ENCODE data around the gene RNLS.
"Not testable (repeated sequence)": the region's sequence is repeated elsewhere in the genome, so short reads cannot be mapped to it uniquely, and the experiment has no call there.

The RNLS gene

GRCh38 chr10:88521791-88522190, 61.3 kb downstream of the RNLS start:
- no peak for DNase-seq

DNA sequence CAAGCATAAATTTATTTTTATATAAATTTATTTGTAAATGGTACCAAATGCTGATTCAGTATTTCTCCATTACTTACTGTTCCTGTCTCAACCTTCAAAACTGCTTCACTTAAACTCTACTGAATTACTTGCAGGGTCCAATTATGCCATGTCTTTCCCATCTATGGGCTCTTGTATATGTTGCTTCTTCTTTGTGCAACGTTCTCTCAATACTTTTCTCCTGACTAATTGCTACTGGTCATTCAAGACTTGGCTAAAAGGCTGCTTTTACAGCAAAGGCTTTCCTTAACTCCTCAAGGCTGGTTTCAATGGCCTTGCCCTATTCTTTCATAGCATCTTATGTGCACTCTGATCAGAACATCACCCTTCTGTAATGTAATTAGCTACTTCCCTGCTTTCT, 67.9 kb downstream of the RNLS start:
- no peak for DNase-seq

DNA sequence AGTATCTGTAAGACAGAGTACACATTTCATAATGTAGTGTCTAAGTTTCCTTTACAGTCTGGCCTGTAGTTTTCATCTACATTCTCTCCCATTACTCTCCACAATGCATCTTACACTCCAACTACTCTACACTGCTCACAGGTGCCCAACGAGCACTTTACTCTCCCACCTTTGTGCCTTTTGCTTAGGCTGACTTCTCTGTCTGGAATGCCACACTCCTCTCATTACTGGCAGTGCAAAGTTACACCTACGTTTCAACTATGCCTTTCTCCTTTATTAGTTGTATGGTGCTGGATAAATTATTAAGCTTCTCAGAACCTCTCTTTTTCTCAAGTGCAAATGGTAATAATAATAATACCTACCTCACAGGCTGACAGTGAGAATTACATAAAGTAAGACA, 70.5 kb downstream of the RNLS start:
- DNase-seq: no peak

- no peak for DNase-seq
Observed at GRCh38 chr10:88508796-88509195, 74.3 kb downstream of the RNLS start.

- no peak for DNase-seq
Observed at GRCh38 chr10:88507826-88508453, 75.2 kb downstream of the RNLS start.

DNA sequence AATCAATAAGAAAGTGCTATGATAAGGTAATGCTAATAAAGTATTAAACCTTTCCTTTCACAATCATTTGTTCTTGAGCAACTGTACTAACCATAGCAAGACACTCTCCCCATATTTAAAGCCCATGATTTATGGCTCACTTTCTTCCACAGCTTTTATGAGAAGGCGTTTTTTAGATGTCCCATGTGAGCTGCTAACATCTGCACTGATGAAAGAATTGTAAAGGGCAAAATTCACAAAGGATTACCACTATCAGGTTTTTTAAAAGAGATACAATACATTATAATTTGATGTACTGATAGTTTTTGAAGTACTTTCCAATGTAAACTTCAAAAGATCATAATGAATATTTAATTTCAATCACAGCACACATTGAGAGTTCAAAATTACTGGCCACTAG, 75.7 kb downstream of the RNLS start:
- DNase-seq: no peak

DNA sequence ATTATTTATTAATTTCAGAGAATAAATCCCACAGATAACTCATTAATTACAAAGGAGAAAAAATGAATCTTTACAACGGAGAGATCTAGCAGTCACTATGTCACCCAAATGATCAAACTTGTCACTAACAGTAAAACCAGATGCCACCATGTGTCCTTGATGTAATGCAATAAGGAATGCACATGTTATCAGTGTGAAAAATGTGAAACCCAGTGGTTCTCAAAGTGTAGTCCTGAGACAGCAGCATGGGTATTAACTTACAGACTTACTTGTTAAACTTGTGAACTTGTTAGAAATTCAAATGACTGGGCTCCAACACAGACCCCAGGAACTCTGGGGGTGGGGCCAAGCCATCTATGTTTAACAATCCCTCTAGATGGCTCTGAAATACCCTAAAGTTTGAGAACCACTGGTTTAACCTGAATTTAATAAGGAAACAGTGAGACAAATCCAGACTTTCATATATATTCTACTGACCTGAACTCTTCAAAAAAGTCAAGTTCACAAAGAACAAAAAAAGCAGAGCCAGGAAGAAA, 77.4 kb downstream of the RNLS start:
- DNase-seq: no peak

DNA sequence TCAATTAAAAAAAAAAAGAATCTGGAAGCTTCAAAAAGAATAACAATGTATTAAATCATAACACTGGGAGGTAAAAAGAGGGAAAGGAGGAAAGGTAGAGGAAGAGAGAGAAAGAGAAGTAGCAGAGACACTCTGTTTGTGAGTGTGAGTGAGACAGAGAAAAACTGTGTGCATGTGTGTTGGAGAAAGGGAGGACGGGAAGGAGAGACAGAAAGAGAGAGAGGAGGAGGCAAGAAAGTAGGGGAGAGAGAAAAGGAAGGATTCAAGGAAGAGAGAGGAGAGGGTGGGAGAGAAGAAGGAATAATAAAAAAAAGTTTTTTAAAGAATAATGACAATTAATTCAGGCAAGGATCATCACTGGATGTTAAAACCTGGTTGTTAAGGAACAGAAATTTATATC, 77.9 kb downstream of the RNLS start:
- no peak for DNase-seq

- no peak for DNase-seq
Observed at GRCh38 chr10:88500656-88501055, 82.5 kb downstream of the RNLS start.

DNA sequence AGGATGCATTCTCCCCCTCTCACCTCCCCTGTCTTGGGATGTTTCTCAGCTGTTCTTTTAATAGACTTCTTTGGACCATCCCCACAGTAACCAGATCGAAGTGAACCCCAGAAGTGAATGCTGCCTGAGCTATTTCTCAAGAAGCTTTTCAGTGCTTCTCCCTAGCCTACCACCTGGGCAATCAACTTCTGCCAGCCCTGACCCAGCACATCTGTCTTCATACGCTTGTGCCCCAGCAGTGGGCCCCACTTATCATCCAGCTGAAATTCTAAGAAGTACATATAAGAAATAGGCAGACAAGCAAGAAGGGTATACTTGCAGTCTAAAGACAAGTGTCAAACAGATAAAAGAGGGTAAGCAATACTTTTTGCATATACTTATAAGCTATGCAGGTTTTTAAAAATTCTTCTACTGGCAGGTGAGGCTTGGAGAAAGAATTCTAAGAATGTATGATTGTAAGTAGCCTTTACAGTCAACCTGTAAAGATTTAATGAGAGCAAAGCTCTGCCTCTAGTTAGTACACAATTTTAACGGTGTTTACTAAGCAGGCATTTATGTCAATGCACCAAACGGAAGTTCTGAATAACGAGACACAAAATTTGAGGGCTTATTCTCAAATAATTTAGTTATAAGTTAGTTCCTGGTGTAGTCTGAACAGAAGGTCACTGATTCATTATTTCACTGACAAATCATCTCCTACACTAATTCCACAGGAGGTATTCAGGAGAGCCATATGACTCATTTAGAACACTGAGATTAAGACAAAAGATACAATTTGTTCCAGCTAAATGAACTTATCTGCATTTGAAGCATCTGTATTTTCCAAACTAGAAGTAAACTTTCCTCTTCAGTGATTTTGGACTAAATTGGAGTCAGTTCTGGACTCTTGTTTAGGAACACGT, 83.3 kb downstream of the RNLS start:
- DNase-seq: no peak

DNA sequence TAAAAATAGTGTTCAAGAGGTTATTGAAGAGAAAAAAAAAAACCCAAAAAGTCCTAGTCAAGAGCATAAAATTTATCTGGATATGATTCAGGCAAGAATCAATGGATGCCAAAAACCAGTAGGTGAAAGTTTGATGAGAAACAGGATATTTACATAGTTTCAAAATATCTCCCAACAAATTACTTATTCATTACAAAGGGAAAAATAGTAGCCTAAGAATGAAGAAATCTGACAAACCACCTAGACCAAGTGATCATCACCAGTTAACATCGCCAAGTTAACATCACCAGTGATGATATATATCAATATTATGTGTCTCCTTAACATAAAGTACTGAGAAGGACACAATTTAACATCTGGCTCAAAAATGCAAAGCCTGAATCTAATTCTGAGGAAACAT, 85.2 kb downstream of the RNLS start:
- DNase-seq: no peak

- DNase-seq: no peak
Observed at GRCh38 chr10:88494537-88494936, 88.6 kb downstream of the RNLS start.

DNA sequence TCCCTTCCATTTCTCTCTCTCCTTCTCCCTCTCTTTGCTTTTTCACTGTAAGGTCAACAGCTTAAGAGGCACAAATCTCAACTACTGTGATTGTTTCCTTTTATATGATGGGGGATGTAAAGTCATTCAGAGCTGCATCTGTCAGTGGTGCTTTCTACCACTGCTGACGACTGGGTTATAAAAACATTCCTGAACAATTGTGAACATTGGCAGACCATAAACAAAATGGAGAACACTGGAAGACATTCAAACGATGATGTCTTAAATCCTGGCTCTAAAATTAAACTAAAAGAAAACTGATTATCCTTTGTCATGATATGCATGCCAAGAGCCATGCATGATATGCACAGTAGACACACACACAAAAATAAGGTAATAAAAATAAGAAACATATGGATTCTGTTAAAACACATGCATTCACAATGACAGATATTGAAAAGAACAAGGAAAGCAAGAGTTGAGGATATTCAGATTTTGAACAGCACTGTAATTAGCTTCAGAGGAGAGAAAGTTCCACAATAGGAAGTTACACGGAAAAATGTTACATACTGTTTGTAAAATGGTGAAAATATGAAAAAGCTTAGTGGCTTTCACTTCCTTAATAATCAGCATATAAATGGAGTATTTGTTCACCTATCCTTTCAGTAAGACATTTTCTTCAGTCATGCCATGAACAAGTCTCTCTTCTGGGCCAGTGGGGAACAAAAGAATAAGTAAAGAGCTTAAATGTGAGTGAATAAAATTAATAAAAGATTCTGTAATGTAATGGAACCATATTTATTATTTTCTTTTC, 89.2 kb downstream of the RNLS start:
- DNase-seq: no peak

- DNase-seq: no peak
Observed at GRCh38 chr10:88491314-88491713, 91.8 kb downstream of the RNLS start.

DNA sequence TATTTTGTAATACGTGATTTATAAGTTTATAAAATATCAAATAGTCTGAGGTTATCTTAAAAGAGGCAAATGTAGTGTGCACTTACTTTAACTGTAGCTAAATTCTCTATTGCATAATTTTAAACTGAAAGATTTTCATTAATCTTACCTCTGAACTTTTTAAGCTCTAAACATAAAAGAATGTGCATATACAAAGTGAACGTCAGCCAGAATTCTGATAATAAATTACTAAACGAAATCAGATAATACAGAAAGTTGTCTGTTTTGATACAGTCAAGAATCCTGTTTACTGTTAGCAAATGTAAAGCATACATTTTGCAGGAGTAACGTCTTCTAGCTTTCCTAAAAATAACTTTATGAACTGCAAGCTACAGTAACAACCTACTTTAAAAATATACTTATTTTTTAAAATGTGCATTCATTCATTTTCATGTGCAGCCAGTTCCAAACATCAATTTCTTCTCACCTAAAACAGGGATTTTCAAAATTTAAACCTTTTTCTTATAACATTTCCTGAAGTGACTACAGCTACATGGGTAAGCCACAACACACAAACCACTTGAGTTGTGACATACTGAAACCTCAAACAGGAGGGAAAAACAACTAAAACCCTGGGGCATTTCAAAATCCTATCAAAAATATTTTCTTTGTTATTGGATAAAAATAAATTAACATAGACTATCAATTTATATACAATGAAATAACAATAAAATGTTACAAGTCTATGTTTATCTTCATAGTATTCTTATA, 92.7 kb downstream of the RNLS start:
- DNase-seq: no peak

DNA sequence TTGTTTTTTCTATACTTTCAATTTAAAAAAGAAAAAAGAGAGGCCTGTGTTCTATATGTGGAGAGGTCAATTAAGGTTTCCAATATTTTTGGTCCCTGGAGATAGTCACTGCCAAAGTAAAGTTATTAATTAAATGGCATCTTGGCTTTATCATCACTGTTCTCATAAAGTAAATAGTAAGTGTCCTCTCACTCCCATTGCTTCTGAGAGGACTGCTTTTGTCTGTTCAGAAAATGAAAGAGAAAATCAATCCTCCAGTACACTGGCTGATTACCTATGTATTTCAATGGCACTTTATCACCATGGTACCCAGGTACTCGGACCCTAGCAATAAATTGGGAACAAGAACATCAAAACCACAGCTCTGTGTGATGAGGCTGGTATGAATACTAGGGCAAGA, 94.0 kb downstream of the RNLS start:
- DNase-seq: no peak

GRCh38 chr10:88486816-88487215, 96.3 kb downstream of the RNLS start:
- DNase-seq: not testable (repeated sequence)

GRCh38 chr10:88482220-88482619, 100.9 kb downstream of the RNLS start:
- DNase-seq: no peak

DNA sequence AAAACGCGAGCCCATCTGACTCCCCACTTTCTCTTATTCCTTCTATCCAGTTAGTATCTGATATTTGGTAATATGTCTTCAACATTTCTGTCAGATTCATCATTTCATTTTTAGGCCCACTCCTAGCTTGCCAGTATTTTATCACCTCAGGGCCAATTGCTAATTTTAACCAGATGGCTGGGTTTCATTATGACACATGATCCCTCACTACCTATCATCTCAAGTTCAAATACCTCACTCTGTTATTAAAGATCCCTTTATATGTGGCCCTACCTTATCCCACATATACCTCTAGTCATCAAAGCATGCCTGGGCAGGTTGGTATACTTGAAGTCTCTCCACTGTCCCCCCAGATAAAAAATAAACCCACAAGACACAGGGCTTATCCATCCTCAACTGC, 104.9 kb downstream of the RNLS start:
- DNase-seq: no peak

DNA sequence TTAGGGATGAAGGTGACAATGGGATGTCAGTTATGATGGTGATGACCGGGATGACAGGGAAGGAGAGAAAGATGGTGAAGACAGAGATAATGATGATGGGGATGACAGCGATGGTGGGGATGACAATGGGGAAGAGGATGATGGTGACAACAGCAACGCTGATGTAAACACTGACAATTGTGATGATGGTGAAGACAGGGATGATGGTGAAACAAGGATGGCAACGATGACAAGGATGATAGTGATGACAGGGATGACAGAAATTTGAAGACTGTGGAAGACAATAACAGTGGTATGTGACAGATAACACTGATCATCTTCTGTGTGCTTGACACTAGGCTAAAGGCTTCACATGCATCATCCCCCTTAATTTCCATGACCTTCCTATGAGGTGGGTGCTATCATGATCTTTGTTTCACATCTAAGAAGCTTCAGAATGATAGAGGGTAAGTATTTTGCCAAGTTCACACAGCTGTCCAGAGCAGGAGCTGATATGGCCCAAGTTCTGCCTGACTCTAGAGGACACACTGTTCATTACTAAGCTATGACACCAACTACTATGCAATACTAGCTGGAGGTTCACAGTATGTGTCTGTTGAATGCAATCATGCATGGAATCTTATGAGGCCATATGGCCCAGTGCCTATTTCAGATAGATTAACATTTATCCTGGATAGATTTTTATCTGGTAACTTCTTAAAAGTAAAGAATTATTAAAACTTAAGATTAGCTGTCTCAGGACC, 105.6 kb downstream of the RNLS start:
- DNase-seq: no peak

DNA sequence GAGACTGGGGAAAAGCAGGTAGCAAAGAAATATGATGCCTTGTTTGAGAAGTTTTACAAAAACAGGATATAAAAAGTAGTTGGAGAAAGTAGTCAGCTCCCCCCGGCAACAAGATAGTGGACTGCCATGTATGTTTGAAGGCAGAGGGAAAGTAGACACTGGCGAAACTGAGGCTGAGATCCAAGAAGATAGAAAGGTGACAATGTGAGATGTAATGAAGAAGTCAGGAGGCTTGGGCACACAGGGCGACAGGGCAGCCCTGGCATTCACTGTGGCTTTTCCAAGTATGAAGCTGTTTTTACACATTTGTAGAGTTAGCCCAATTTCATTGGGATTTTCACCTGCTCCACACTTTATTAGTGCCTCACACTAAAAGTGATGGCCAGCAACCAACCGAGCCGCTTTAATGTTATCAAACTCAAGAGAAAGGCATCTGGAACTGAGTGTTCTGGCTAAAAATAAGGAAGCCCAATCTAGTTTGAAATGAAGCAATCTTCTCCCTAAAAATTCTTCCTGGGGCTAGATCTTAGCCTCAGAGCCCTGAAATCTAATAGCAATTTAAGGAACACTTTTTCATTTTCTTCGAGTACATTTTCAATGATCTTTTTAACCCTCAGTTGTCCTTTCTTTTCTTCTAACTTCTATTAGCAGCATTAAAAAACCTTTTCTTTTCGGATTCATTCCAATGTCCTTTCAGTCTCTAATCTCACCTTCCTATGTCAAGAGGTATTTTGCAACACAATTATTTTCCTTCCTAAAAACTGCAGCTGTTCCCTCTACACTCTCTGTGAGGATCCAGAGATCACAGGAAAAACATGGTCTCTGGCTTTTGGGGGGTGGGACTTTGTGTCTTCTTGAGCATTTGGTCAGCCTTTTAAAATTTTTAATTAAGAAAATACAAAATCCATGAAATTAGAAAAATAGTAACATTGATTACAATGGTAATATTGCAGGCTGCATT, 108.0 kb downstream of the RNLS start:
- DNase-seq: no peak
